Osteocyte (in vitro differentiated cells): ENCODE data around the gene ABCC10. TPM values are rescaled to one million over a fixed set of nuclear protein-coding genes. Genes with fewer than 3 reads are reported as not detected.
"Not testable (repeated sequence)": the region's sequence is repeated elsewhere in the genome, so short reads cannot be mapped to it uniquely, and the experiment has no call there.

Experiments used
- DNase-seq: peaks from one replicate; pipeline ENCODE4 v3.0.0; 2021; ENCODE audit warnings: mixed read lengths; ENCODE audit not compliant: unreplicated experiment; ENCODE audit errors: extremely low spot score
- H3K27ac Mint-ChIP-seq: one replicate; pipeline ENCODE4 v1.8.0; 2021; ENCODE audit warnings: mild to moderate bottlenecking, mixed read lengths; ENCODE audit not compliant: unreplicated experiment
- H3K27me3 Mint-ChIP-seq: one replicate; pipeline ENCODE4 v1.8.0; 2021; ENCODE audit warnings: mixed read lengths; ENCODE audit not compliant: unreplicated experiment
- H3K36me3 Mint-ChIP-seq: one replicate; pipeline ENCODE4 v1.8.0; 2021; ENCODE audit warnings: mixed read lengths; ENCODE audit not compliant: unreplicated experiment
- H3K4me1 Mint-ChIP-seq: one replicate; pipeline ENCODE4 v1.8.0; 2021; ENCODE audit warnings: mixed read lengths; ENCODE audit not compliant: unreplicated experiment
- H3K4me3 Mint-ChIP-seq: one replicate; pipeline ENCODE4 v1.8.0; 2021; ENCODE audit warnings: mild to moderate bottlenecking, moderate library complexity, mixed read lengths; ENCODE audit not compliant: unreplicated experiment
- H3K9me3 Mint-ChIP-seq: one replicate; pipeline ENCODE4 v1.8.0; 2021; ENCODE audit warnings: mixed read lengths; ENCODE audit not compliant: unreplicated experiment
- total RNA-seq: library from RNA; stranded (reverse); gene quantifications from 2 replicates; pipeline ENCODE4 v1.2.1, GENCODE V29; 2021
- TF ChIP-seq, protein P1 (sequence below): fragments of 200-600 bp; sonication (generic); IDR thresholded peaks from 2 replicates; pipeline ENCODE4 v1.5.0; 2021; ENCODE audit warnings: antibody characterized with exemption, mild to moderate bottlenecking, moderate library complexity

The ABCC10 gene
- total RNA-seq, 1 donor from 2014 or later = 40.1 TPM

DNA sequence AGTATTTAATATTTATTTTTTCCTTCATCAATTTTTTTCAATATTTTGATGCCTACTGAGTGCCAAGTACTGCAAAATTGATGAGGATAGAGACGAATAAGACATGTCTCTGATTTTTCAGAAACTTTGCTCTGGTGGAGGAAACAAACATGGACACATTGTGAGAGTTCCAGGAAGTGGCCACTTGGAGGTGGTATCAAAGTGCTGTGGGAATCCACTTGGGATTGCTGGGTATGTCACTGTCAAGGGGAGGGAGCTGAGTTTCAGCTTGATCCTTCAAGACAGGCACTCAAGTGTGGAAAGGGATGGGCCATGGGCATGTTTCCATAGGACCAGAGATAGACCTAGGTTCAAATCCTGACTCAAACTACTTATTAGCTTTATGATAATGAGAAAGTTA, 24.5 kb upstream of the ABCC10 start:
- no peak overlapping the region for H3K4me3 Mint-ChIP-seq
- H3K36me3 Mint-ChIP-seq = no peaks in the 10 kb centered on the region
- no peaks in the 10 kb centered on the region for H3K4me1 Mint-ChIP-seq
- no peak overlapping the region for H3K27ac Mint-ChIP-seq
- TF ChIP-seq, protein P1, sequence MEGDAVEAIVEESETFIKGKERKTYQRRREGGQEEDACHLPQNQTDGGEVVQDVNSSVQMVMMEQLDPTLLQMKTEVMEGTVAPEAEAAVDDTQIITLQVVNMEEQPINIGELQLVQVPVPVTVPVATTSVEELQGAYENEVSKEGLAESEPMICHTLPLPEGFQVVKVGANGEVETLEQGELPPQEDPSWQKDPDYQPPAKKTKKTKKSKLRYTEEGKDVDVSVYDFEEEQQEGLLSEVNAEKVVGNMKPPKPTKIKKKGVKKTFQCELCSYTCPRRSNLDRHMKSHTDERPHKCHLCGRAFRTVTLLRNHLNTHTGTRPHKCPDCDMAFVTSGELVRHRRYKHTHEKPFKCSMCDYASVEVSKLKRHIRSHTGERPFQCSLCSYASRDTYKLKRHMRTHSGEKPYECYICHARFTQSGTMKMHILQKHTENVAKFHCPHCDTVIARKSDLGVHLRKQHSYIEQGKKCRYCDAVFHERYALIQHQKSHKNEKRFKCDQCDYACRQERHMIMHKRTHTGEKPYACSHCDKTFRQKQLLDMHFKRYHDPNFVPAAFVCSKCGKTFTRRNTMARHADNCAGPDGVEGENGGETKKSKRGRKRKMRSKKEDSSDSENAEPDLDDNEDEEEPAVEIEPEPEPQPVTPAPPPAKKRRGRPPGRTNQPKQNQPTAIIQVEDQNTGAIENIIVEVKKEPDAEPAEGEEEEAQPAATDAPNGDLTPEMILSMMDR = no peak
- peaks cover 50% of the 10 kb centered on the region for H3K27me3 Mint-ChIP-seq
- DNase-seq = no peak
- no peaks in the 10 kb centered on the region for H3K9me3 Mint-ChIP-seq

DNA sequence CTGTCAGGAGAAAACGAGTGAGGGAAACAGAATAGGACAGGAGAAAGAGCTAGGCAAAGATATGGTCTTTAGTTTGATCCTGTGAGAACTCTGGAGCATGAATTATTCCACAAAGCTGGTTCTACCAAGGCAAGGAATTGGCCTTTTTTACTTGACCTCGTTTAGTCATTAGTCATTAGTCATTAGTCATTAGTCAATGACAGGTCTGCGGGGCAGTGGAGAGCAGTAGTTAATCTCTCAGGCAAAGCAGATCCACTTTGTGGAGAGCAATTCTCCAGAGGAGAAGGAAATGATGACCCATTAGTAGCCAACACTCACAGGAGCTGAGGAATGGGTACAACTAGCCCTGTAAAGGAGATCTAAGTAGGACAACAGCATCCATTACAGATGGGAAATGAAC, 22.0 kb upstream of the ABCC10 start:
- Mint-ChIP-seq H3K36me3 (no peaks in the 10 kb centered on the region), H3K4me3 (no peak overlapping the region), H3K9me3 (no peaks in the 10 kb centered on the region), H3K27me3 (peaks cover 61% of the 10 kb centered on the region), H3K27ac (no peak overlapping the region), H3K4me1 (no peaks in the 10 kb centered on the region)
- TF ChIP-seq, protein P1 = no peak
- DNase-seq = no peak

DNA sequence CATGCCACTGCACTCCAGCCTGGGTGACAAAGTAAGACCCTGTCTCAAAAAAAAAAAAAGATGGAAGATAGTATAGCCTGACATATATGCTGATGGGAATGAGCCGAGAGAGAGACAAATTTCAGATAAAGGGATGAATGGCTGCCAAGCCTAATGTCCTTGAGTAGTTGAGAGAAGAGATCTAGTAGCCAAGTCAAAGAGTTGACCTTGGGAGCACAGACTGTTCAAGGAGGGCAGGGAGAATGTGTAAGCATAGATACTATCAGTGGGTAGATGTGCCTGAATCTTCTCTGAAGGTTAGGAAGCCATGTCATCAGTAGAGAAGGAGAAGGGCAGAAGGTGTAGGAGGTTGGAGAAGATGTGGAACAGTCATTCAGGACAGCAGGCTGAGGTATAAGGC, 20.0 kb upstream of the ABCC10 start:
- no peaks in the 10 kb centered on the region for H3K36me3 Mint-ChIP-seq
- TF ChIP-seq, protein P1 = no peak
- peaks cover 67% of the 10 kb centered on the region for H3K27me3 Mint-ChIP-seq
- H3K4me1 Mint-ChIP-seq = no peaks in the 10 kb centered on the region
- H3K27ac Mint-ChIP-seq = no peak overlapping the region
- DNase-seq = no peak
- H3K9me3 Mint-ChIP-seq = no peaks in the 10 kb centered on the region
- no peak overlapping the region for H3K4me3 Mint-ChIP-seq

DNA sequence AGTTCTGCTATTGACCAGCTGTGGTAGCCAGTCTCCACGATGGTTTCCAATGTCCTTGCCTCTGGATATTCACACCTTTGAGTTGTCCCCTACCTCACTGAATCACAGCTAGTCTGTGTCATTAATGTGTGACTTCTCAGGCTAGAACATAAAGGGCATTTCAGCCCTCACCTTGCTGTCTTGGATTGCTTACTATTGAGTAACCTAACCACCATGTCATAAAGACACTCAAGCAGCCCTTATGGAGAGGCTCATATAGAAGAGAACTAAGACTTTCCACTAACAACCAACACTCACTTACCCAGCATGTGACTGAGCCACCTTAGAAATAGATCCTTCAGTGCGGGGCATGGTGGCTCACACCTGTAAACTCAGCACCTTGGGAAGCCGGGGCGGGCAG, 19.1 kb upstream of the ABCC10 start:
- Mint-ChIP-seq H3K27ac (no peak overlapping the region), H3K4me1 (no peaks in the 10 kb centered on the region), H3K9me3 (no peaks in the 10 kb centered on the region), H3K27me3 (peaks cover 62% of the 10 kb centered on the region), H3K4me3 (no peak overlapping the region), H3K36me3 (no peaks in the 10 kb centered on the region)
- DNase-seq = no peak
- TF ChIP-seq, protein P1 = no peak

DNA sequence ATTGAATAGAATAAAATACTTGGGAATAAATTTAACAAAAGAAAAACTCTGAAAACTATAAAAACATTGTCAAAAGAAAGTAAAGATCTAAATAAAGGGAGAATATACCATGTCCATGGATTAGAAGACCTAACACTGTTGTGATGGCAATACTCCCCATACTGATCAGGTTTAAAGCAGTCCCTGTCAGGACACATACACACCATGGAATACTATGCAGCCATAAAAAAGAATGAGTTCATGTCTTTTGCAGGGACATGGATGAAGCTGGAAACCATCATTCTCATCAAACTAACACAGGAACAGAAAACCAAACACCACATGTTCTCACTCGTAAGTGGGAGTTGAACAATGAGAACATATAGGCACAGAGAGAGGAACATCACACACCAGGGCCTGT, 16.6 kb upstream of the ABCC10 start:
- not testable (repeated sequence) for H3K4me1 Mint-ChIP-seq, H3K36me3 Mint-ChIP-seq, H3K4me3 Mint-ChIP-seq, H3K9me3 Mint-ChIP-seq, H3K27ac Mint-ChIP-seq, DNase-seq
- H3K27me3 Mint-ChIP-seq = peaks cover 45% of the 10 kb centered on the region

DNA sequence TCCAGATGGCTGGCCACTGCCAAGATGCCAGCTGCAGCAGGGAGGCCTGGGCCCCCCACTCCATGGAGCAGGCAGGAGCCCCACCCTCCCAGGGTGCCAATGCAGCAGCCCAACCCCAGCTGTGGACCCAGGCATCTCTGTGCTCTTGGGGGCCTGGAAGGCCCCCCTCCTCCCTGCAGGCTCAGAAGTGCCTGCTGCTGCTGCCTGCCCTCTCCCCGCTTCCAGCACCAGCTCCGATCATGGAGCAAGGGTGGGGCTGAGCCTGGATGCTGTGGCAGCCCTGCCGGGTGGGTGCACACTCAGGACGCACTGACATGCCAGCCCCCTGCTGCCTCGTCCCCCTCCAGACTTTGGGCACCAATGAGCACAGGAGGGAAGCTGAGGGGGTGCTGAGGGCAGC, 14.8 kb upstream of the ABCC10 start:
- Mint-ChIP-seq H3K4me1 (no peaks in the 10 kb centered on the region), H3K27me3 (peaks cover 46% of the 10 kb centered on the region), H3K36me3 (no peaks in the 10 kb centered on the region), H3K4me3 (no peak overlapping the region), H3K9me3 (no peaks in the 10 kb centered on the region), H3K27ac (no peak overlapping the region)
- no peak for DNase-seq
- TF ChIP-seq, protein P1 = no peak
